ENCODE results near the gene PIAS3.

GRCh38 chr1:145858238-145858900 lies 512 bp downstream of the PIAS3 start:
- TF ChIP-seq CTCF (IDR thresholded peaks at IDR 0.05; ENCODE audit: poor library complexity), result peak; percentile 4
- TF ChIP-seq EZH2phosphoT487 (IDR thresholded peaks at IDR 0.05; ENCODE audit: low read depth, severe bottlenecking, unreplicated experiment), result no peak

All from hepatocyte (in vitro differentiated cells).